ENCODE results near the gene MAGI2. TPM values are rescaled to one million over a fixed set of nuclear protein-coding genes. Genes with fewer than 3 reads are reported as not detected.

The MAGI2 gene
- total RNA-seq, 1 donor from 2014 or later: 13.3 TPM

- H3K27ac Mint-ChIP-seq: no peak overlapping the region
- H3K36me3 Mint-ChIP-seq: peaks cover 4% of the 10 kb centered on the region
- no peak for DNase-seq (ENCODE audit: extremely low spot score, unreplicated experiment)
- no peaks in the 10 kb centered on the region for H3K27me3 Mint-ChIP-seq
- no peaks in the 10 kb centered on the region for H3K4me1 Mint-ChIP-seq (ENCODE audit: unreplicated experiment)
- no peaks in the 10 kb centered on the region for H3K9me3 Mint-ChIP-seq
- no peak overlapping the region for H3K4me3 Mint-ChIP-seq
- no peak for TF ChIP-seq CTCF (conservative IDR thresholded peaks at IDR 0.05)
Observed at GRCh38 chr7:79465551-79465950, 12.1 kb upstream of the MAGI2 start.

- TF ChIP-seq CTCF (conservative IDR thresholded peaks at IDR 0.05): no peak
- Mint-ChIP-seq H3K27ac (no peak overlapping the region), H3K4me1 (ENCODE audit: unreplicated experiment) (no peaks in the 10 kb centered on the region), H3K27me3 (no peaks in the 10 kb centered on the region), H3K36me3 (peaks cover 4% of the 10 kb centered on the region), H3K9me3 (no peaks in the 10 kb centered on the region), H3K4me3 (no peak overlapping the region)
- DNase-seq (ENCODE audit: extremely low spot score, unreplicated experiment): no peak
Observed at GRCh38 chr7:79464051-79464450, 10.6 kb upstream of the MAGI2 start.

GRCh38 chr7:79462390-79462789 is 8.9 kb upstream of the MAGI2 start:
- Mint-ChIP-seq H3K27me3 (no peaks in the 10 kb centered on the region), H3K9me3 (no peaks in the 10 kb centered on the region), H3K4me3 (no peak overlapping the region), H3K36me3 (peaks cover 9% of the 10 kb centered on the region), H3K27ac (no peak overlapping the region), H3K4me1 (ENCODE audit: unreplicated experiment) (no peaks in the 10 kb centered on the region)
- no peak for DNase-seq (ENCODE audit: extremely low spot score, unreplicated experiment)
- TF ChIP-seq CTCF (conservative IDR thresholded peaks at IDR 0.05): no peak

GRCh38 chr7:79461660-79462059 is 8.2 kb upstream of the MAGI2 start:
- Mint-ChIP-seq H3K9me3 (no peaks in the 10 kb centered on the region), H3K4me3 (no peak overlapping the region), H3K27me3 (no peaks in the 10 kb centered on the region), H3K4me1 (ENCODE audit: unreplicated experiment) (no peaks in the 10 kb centered on the region), H3K36me3 (peaks cover 9% of the 10 kb centered on the region), H3K27ac (no peak overlapping the region)
- no peak for TF ChIP-seq CTCF (conservative IDR thresholded peaks at IDR 0.05)
- DNase-seq (ENCODE audit: extremely low spot score, unreplicated experiment): no peak

- Mint-ChIP-seq H3K27me3 (peaks cover 10% of the 10 kb centered on the region), H3K36me3 (peaks cover 9% of the 10 kb centered on the region), H3K27ac (no peak overlapping the region), H3K4me3 (no peak overlapping the region), H3K9me3 (no peaks in the 10 kb centered on the region), H3K4me1 (ENCODE audit: unreplicated experiment) (no peaks in the 10 kb centered on the region)
- DNase-seq (ENCODE audit: extremely low spot score, unreplicated experiment): no peak
- TF ChIP-seq CTCF (conservative IDR thresholded peaks at IDR 0.05): no peak
Observed at GRCh38 chr7:79459381-79459780, 5.9 kb upstream of the MAGI2 start.

- Mint-ChIP-seq H3K9me3 (no peaks in the 10 kb centered on the region), H3K4me1 (ENCODE audit: unreplicated experiment) (no peaks in the 10 kb centered on the region), H3K4me3 (no peak overlapping the region), H3K27me3 (peaks cover 13% of the 10 kb centered on the region), H3K27ac (no peak overlapping the region), H3K36me3 (peaks cover 5% of the 10 kb centered on the region)
- no peak for TF ChIP-seq CTCF (conservative IDR thresholded peaks at IDR 0.05)
- no peak for DNase-seq (ENCODE audit: extremely low spot score, unreplicated experiment)
Observed at GRCh38 chr7:79458796-79459195, 5.3 kb upstream of the MAGI2 start.
